ENCODE measurements around the gene CDC73.

GRCh38 chr1:193216920-193217319, 95.1 kb downstream of the CDC73 start:
- TF ChIP-seq EZH2 (IDR thresholded peaks at IDR 0.05) (no peak), SRF (IDR thresholded peaks at IDR 0.05; ENCODE audit: low read depth) (no peak), CTCF (IDR thresholded peaks at IDR 0.05 in 2 of 3, conservative IDR thresholded peaks at IDR 0.05 in 1 of 3; ENCODE audit: borderline replicate concordance in 1 of 3, insufficient read depth in 1 of 3, low read depth in 2 of 3, low read length in 2 of 3) (no peak), TCF7L2 (IDR thresholded peaks at IDR 0.05; ENCODE audit: borderline replicate concordance, extremely low read depth, insufficient read depth, insufficient read length) (no peak), POLR2A (IDR thresholded peaks at IDR 0.05; ENCODE audit: borderline replicate concordance, extremely low read depth, insufficient read depth, insufficient read length) (no peak), ZNF274 (IDR thresholded peaks at IDR 0.05; ENCODE audit: low read depth, low read length) (no peak)

All from HCT116 (cell line).